HG03342 (cell line): Measurements from ENCODE around the gene ATOH8.
A peak's percentile ranks its signal among the peaks of the same experiment; 100 is the strongest.
"Not testable (repeated sequence)": the region's sequence is repeated elsewhere in the genome, so short reads cannot be mapped to it uniquely, and the experiment has no call there.

Experiments used
- ATAC-seq: cut with Tn5 transposase; IDR thresholded peaks from one replicate; pipeline ENCODE4 v1.9.1; 2021; ENCODE audit warnings: mild to moderate bottlenecking, moderate library complexity; ENCODE audit not compliant: unreplicated experiment

ATOH8 gene, protein sequence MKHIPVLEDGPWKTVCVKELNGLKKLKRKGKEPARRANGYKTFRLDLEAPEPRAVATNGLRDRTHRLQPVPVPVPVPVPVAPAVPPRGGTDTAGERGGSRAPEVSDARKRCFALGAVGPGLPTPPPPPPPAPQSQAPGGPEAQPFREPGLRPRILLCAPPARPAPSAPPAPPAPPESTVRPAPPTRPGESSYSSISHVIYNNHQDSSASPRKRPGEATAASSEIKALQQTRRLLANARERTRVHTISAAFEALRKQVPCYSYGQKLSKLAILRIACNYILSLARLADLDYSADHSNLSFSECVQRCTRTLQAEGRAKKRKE

GRCh38 chr2:85753525-85754312 is at the start of gene ATOH8:
Gene ATOH8, plus strand, starts transcription at chr2:85753991. Its CDS starts 199 bp downstream, at chr2:85754190.
- no peak for ATAC-seq

DNA sequence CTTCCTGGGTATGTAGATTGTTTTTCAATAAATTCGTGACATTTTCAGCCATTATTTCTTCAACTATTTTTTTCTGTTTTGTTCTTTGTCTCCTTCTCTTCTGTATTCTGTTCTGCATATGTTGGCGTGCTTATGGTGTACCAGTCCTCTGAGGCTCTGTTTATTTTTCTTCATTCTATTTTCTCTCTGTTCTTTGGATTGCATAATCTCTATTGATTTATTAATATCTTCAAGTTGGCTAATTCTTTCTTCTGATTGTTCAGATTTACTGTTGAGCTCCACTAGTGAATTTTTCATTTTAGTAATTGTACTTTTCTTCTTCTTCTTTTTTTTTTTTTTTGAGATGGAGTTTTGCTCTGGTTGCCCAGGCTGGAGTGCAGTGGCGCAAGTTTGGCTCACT is 49.8 kb upstream of the ATOH8 start:
- no peak for ATAC-seq

DNA sequence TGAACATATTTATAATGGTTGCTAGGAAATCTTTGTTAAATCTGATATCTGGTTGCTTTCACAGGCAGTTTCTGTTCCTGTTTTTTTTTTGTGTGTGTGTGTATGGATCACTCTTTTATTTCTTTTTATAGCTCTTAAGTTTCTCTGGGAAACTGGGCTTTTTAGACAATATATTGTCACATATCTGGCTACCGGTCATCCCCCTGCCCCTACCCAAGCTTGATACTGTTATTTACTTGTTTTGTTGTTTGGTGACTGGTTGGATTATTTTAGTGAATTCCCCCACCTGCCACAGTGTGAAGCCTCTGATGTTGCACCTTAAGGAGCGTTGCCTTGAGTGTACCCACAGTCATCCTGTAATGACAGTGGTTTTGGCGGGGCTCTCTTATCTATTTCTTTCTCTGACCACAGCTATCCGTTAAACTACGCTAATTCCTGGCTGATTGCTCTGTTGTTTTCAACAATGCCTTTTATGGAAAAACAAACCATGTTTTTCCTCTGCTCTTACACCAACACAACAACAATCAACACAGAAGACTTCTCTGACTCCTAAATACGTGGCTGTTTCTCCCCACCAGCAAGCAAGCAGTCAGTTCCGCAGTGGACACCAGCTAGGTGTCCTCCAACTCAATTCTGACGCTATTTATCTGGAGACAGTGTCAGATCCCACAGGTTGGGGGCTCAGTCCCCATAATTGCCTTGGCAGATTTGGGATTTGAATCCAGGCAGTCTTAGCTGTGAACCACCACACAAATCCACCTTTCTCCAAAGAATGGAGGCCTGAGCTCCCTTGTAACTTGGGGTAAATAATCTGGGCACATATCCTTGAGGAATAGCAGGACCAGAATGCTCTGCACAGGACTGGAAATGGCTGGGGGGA is 48.8 kb upstream of the ATOH8 start:
- ATAC-seq, result peak; percentile 65

GRCh38 chr2:85705680-85706039 is 48.1 kb upstream of the ATOH8 start:
- no peak for ATAC-seq

DNA sequence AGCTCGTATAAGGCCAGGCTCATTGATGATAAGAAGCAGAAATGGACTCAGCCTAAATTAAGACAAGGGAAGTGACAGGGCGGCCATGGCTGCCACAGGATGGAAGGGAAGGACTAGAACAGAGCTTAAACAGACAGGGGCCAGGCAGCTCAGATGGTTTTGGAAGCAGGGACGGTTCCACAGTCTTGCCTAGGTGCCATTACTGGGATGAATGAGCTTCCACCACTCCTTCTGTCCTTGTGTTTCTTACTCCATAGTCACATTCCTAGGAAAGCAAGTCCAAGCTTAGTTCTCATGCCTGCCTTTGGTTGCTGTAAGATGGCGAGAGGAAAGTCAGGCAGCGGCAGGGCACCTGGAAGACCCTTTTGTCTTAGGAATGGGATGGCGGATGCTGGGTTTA is 47.7 kb upstream of the ATOH8 start:
- ATAC-seq, result no peak

- no peak for ATAC-seq
These were observed 47.0 kb upstream of the ATOH8 start for GRCh38 chr2:85706599-85707296.

GRCh38 chr2:85707304-85707703 is 46.5 kb upstream of the ATOH8 start:
- ATAC-seq, result peak; percentile 55

DNA sequence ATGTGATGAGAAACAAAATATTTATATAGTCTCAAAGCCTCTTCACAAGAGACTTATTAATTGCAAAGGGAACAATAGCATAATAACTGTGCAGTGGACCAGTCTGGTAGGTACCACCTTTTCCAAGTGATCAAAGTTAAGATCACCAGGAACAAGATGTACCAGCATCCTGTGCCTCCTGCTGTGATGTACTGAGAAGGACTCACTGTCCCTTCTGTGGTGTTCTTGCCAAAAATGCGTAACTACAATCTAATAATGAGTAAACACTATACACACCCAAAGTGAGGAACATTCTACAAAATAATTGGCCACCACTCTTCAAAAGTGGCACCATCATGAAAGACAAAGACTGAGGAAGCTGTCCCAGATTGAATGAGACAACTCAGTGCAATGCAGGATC is 45.1 kb upstream of the ATOH8 start:
- ATAC-seq, result no peak

GRCh38 chr2:85709401-85709811 is 44.4 kb upstream of the ATOH8 start:
- ATAC-seq, result no peak

GRCh38 chr2:85710687-85711577 is 42.9 kb upstream of the ATOH8 start:
- no peak for ATAC-seq

GRCh38 chr2:85711578-85712060 is 42.2 kb upstream of the ATOH8 start:
- ATAC-seq, result no peak

DNA sequence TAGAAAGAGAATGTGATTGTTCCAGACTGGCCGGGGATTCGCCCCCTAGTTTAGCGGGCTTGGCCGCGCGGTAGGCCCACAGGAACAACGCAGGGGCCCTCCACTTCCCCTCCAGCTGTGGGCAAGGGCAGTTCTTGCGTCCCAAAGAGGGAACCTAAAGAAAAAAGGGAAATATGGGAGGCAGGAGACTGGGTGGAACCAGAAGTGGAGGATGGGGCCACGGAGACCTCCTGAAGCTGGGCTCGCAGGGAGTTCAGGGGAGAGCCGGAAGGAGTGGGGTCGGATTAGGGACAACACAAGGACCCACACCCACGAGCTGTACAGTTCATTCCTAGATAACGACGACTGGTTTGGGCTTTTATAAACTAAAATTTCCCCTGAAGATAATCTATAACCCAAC is 41.5 kb upstream of the ATOH8 start:
- ATAC-seq, result no peak

GRCh38 chr2:85712849-85713612 is 40.8 kb upstream of the ATOH8 start:
- ATAC-seq, result no peak

DNA sequence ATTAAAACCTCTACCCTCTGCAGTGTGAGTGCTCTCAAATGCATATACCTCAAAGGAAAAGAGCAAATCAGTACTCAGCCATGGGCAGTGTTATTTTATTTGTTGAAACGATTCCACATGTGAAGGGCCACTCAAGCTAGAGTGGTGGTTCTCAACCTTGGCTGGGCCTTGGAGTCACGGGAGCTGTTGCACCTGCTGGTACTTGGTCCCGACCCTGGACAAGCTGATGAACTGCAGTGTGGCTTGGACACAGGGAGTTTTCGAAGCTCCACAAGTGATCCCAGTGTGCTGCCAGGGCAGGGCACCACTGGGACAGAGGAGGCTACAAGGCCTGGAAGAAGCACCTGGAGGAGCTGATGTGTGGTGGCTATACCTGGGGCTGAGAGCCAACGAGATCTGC is 40.0 kb upstream of the ATOH8 start:
- ATAC-seq, result no peak

GRCh38 chr2:85714421-85714820 is 39.4 kb upstream of the ATOH8 start:
- not testable (repeated sequence) for ATAC-seq

GRCh38 chr2:85714841-85715240 is 39.0 kb upstream of the ATOH8 start:
- no peak for ATAC-seq

DNA sequence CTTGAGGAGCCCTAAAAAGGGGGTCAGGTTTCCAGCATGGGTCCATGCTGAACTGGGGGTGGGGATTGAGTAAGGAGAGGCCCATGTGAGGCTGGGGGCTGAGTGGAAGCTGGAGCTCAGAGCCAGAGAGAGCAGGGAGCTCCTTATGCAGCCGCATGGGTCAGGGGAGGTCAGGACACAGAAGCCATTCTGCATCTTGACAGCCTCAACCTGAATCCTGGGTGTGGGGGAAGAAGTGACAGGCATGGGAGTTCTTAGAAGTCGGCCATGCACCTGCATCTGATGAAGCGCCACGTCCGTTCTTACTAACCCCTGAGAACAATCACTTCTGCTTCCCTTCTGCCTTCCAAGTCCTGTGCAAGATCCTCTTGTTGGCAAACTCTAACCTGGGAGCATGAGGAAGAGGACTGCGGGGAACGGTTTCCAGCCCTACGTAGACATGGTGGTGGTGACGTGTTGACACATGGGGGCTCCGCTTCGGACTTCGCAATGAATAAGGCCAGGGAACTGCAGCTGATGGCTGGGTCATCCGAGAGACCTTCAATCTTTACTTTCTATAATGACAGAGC is 37.4 kb upstream of the ATOH8 start:
- ATAC-seq, result no peak

GRCh38 chr2:85717308-85718008 is 36.3 kb upstream of the ATOH8 start:
- ATAC-seq, result no peak
